Progenitor cell of endocrine pancreas (in vitro differentiated cells): Measurements from ENCODE around the gene RTN4RL2. TPM values are rescaled to one million over a fixed set of nuclear protein-coding genes. Genes with fewer than 3 reads are reported as not detected.

Experiments
- DNase-seq: peaks from one replicate; pipeline ENCODE4 v3.0.0; 2021; ENCODE audit warnings: low spot score; ENCODE audit not compliant: unreplicated experiment
- H3K27ac Mint-ChIP-seq: 2 replicates; pipeline ENCODE4 v1.8.0; 2021; ENCODE audit warnings: mild to moderate bottlenecking, moderate library complexity, mixed read lengths
- H3K27me3 Mint-ChIP-seq: 2 replicates; pipeline ENCODE4 v1.8.0; 2021; ENCODE audit warnings: mixed read lengths
- H3K36me3 Mint-ChIP-seq: 2 replicates; pipeline ENCODE4 v1.8.0; 2022; ENCODE audit warnings: mixed read lengths; ENCODE audit not compliant: insufficient read depth
- H3K4me1 Mint-ChIP-seq: 2 replicates; pipeline ENCODE4 v1.8.0; 2021; ENCODE audit warnings: low read depth, mixed read lengths
- H3K4me3 Mint-ChIP-seq: 2 replicates; pipeline ENCODE4 v1.8.0; 2021; ENCODE audit warnings: low read depth, mild to moderate bottlenecking, moderate library complexity, mixed read lengths
- H3K9me3 Mint-ChIP-seq: 2 replicates; pipeline ENCODE4 v1.8.0; 2021; ENCODE audit warnings: low read depth, mixed read lengths
- total RNA-seq: library from RNA; stranded (reverse); gene quantifications from 2 replicates; pipeline ENCODE4 v1.2.1, GENCODE V29; 2021
- TF ChIP-seq, protein P1 (sequence below): fragments of 200-600 bp; sonication (generic); IDR thresholded peaks from one replicate; pipeline ENCODE4 v1.5.0; 2021; ENCODE audit warnings: antibody characterized with exemption, mild to moderate bottlenecking; ENCODE audit not compliant: unreplicated experiment

The RTN4RL2 gene
- total RNA-seq, 1 donor from 2014 or later, result 1.9 TPM

DNA sequence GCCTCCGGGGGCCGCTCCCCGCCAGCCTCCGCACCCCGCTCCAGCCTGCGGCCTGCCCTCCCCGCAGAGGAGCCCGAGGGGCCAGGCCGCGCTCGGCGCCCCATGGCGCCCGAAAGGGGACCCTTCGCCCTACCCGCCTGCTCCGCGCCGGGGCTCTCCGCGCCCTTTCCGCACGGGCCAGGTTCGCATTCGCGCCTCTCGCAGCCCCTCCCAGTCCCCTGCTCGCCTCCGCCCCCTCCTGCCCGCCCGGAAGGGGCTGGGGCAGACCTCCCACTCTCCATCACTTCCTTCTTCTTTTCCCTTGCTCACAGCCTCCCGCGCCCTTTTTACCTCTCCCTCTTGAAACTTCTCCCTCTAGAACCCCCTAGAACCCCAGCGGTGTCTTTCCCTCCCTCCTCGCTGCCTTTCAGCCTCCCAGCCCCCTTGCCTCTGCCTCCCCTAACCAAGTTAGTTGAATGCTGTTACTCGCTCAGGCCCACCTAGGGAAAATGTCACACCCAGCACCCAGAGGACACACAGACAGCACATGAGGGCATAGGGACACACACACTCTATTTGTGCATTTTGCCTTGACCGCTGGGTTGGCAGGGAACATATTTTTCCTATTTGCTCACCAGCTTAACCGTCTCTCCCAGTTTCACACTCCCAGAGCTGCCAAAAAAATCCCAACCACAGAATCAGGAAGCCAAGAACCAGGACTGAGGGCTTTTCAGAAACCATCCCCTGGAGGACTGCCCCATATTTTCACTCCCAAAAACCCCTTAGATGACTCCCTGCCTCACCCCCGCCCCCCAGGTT is 33.2 kb upstream of the RTN4RL2 start, which contains the start of gene SLC43A3:
SLC43A3 (minus strand) TSS at position 193 of the 798 bp plus-strand sequence. CDS start 949 bp downstream, outside the sequence.
- H3K4me1 Mint-ChIP-seq, result peaks cover 8% of the 10 kb centered on the region
- DNase-seq, result peak; percentile 27
- H3K36me3 Mint-ChIP-seq, result peaks cover 3% of the 10 kb centered on the region
- peak within 1 kb of the TSS; percentile 73 for H3K4me3 Mint-ChIP-seq
- TF ChIP-seq, protein P1, sequence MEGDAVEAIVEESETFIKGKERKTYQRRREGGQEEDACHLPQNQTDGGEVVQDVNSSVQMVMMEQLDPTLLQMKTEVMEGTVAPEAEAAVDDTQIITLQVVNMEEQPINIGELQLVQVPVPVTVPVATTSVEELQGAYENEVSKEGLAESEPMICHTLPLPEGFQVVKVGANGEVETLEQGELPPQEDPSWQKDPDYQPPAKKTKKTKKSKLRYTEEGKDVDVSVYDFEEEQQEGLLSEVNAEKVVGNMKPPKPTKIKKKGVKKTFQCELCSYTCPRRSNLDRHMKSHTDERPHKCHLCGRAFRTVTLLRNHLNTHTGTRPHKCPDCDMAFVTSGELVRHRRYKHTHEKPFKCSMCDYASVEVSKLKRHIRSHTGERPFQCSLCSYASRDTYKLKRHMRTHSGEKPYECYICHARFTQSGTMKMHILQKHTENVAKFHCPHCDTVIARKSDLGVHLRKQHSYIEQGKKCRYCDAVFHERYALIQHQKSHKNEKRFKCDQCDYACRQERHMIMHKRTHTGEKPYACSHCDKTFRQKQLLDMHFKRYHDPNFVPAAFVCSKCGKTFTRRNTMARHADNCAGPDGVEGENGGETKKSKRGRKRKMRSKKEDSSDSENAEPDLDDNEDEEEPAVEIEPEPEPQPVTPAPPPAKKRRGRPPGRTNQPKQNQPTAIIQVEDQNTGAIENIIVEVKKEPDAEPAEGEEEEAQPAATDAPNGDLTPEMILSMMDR, result peak; percentile 6
- H3K27ac Mint-ChIP-seq, result peak within 1 kb of the TSS; percentile 8
- peaks cover 32% of the 10 kb centered on the region for H3K27me3 Mint-ChIP-seq
- H3K9me3 Mint-ChIP-seq, result no peaks in the 10 kb centered on the region

DNA sequence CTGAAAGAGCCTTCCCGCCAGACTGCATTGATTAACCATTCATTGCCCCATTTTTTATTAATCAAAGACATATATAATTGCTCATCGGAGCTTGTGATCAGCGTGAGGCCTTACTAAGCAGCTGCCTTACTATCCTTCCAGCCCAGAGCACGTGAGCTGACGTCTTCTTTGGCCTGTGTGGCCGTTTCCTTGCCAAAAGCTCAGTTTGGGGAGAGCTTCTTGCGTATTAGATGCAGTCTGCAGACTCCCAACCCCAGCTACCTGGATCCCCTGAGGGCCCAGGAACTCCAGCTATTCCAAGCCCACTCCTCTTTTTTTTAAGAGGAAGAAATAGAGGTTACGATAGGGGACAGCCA is 32.6 kb upstream of the RTN4RL2 start:
- Mint-ChIP-seq H3K27ac (no peak overlapping the region), H3K27me3 (peaks cover 32% of the 10 kb centered on the region), H3K36me3 (peaks cover 3% of the 10 kb centered on the region), H3K9me3 (no peaks in the 10 kb centered on the region), H3K4me3 (peak overlapping the region; percentile 73), H3K4me1 (peaks cover 8% of the 10 kb centered on the region)
- DNase-seq, result no peak
- TF ChIP-seq, protein P1, result no peak

- no peak for DNase-seq
- peaks cover 2% of the 10 kb centered on the region for H3K36me3 Mint-ChIP-seq
- H3K27me3 Mint-ChIP-seq, result peaks cover 32% of the 10 kb centered on the region
- peaks cover 8% of the 10 kb centered on the region for H3K4me1 Mint-ChIP-seq
- TF ChIP-seq, protein P1, result no peak
- H3K27ac Mint-ChIP-seq, result no peak overlapping the region
- H3K4me3 Mint-ChIP-seq, result no peak overlapping the region
- H3K9me3 Mint-ChIP-seq, result no peaks in the 10 kb centered on the region
These were observed 31.7 kb upstream of the RTN4RL2 start for GRCh38 chr11:57428643-57429042.

DNA sequence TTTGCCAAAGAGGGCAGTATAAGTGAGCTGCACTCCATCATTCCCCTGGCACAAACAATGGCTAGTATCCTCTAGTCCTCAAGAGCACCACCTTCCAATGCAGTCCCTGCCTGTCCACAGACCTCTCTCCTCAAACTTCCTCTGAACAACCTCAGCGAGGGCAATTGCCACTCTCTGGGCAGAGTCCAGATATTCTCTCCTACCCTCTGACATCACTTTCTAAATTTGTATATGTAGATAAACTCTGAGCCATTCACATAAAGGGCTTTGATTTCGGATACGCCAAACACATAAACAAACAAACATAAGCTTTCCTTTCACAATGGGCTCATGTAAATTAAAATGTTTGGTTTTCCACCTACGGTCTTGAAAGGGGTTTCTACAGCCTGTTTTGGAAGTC is 30.4 kb upstream of the RTN4RL2 start:
- TF ChIP-seq, protein P1, result no peak
- H3K27me3 Mint-ChIP-seq, result peaks cover 32% of the 10 kb centered on the region
- DNase-seq, result no peak
- H3K4me1 Mint-ChIP-seq, result peaks cover 8% of the 10 kb centered on the region
- no peak overlapping the region for H3K27ac Mint-ChIP-seq
- H3K9me3 Mint-ChIP-seq, result no peaks in the 10 kb centered on the region
- H3K36me3 Mint-ChIP-seq, result no peaks in the 10 kb centered on the region
- no peak overlapping the region for H3K4me3 Mint-ChIP-seq

DNA sequence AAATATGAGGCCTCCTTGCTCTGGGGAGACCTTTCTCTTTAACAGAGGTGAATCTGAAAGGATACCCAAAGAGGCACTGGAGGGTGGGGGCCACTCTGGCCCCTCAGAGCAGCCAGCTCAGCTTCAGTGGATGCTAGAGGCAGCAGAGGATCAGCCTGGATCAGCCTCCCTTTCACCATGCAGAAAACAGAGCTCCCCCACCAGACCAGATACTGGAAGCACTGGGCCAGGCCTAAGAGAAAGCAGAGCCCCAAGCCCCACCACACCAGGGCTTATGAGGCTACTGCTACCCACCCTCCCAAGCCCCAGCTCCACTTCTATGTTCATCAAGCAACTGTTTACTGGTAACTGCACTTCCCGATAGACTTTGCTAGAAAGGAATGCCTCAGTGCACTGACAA is 29.4 kb upstream of the RTN4RL2 start:
- H3K36me3 Mint-ChIP-seq, result no peaks in the 10 kb centered on the region
- H3K4me3 Mint-ChIP-seq, result no peak overlapping the region
- DNase-seq, result no peak
- H3K27ac Mint-ChIP-seq, result no peak overlapping the region
- TF ChIP-seq, protein P1, result no peak
- H3K4me1 Mint-ChIP-seq, result peaks cover 8% of the 10 kb centered on the region
- H3K27me3 Mint-ChIP-seq, result peaks cover 36% of the 10 kb centered on the region
- H3K9me3 Mint-ChIP-seq, result no peaks in the 10 kb centered on the region
